Measurements from ENCODE around the gene UPK2. TPM values are rescaled to one million over a fixed set of nuclear protein-coding genes. Genes with fewer than 3 reads are reported as not detected.

The UPK2 gene
- total and polyA plus RNA-seq, 2 of the 13 experiments (the other 11 are each of a cell fraction or from before 2014, with no cell fraction given) = not detected

DNA sequence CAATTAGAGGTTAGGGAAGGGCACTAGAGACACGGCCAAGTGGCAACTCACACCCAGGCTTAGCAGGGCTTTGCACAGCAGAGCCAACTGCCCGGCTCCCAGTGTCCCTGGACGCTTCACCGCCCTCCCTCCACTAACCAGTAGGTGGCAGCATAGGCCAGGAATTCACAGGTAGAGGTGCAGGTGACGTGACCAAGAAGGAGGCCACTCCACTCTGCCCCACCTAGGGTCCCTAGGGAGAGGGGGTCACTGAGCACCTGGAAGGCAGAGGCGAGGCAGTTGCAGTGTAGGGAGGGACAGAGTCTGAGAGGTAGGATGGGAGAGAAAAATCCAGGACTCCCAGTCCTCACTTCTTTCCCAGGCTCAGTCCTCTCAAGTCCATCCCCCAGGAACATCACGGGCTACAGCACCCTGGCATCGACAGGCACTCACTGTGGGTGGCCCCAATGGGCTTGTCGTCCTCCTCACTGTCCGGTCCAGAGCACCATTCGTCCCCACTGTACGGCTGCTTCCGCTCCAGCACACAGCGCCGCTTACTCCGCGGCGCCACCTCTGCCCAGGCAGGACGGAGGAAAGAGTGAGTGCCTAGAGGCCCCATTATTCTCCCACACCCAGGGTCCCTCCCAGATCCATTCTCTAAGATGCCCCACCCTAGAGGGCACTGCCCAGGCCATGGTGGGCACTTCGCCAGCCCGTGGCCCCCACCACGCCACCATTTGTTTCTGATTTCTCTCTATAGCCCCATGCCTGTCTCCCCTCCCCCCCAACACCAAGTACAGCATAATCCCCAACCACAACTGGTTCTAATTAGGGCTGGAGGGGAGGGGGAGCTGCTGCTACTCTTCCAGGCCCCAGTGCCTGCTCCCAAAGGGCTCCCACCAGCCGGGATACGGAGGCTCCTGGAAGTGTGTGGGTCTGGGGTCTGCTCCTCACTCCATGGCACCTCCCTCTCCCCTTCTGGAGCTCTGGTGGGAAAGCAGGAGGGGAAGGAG lies 48.8 kb upstream of the UPK2 start (continued):
- TF ChIP-seq GABPB1 (CRISPR knock-in tag; IDR thresholded peaks at IDR 0.05) (0 out of 2 replicates have a peak, but pooled peaks have one; percentile 15), ZGPAT (CRISPR knock-in tag; IDR thresholded peaks at IDR 0.05) (peak; percentile 68), SMARCC2 (IDR thresholded peaks at IDR 0.05) (no peak), ZNF652 (CRISPR knock-in tag; IDR thresholded peaks at IDR 0.05; ENCODE audit: borderline replicate concordance, low read depth) (peak; percentile 87), IRX3 (CRISPR knock-in tag; IDR thresholded peaks at IDR 0.05; ENCODE audit: borderline replicate concordance, low read depth) (no peak), EEA1 (CRISPR knock-in tag; IDR thresholded peaks at IDR 0.05; ENCODE audit: borderline replicate concordance) (no peak), POLR2AphosphoS5 (IDR thresholded peaks at IDR 0.05; ENCODE audit: low read depth, low read length) (no peak), ZNF251 (CRISPR knock-in tag; IDR thresholded peaks at IDR 0.05) (no peak), YEATS2 (CRISPR knock-in tag; IDR thresholded peaks at IDR 0.05; ENCODE audit: borderline replicate concordance) (peak; percentile 65; the same call in 1 of the 2 replicates), REPIN1 (CRISPR knock-in tag; IDR thresholded peaks at IDR 0.05; ENCODE audit: borderline replicate concordance, low read depth) (no peak), ZSCAN25 (CRISPR knock-in tag; IDR thresholded peaks at IDR 0.05) (peak; percentile 77), ATF6 (CRISPR knock-in tag; conservative IDR thresholded peaks at IDR 0.05) (0 out of 2 replicates have a peak, but pooled peaks have one; percentile 81), CREB1 (IDR thresholded peaks at IDR 0.05) (0 out of 2 replicates have a peak, but pooled peaks have one; percentile 36), CREB1 (CRISPR knock-in tag; IDR thresholded peaks at IDR 0.05) (no peak), PRDM4 (CRISPR knock-in tag; IDR thresholded peaks at IDR 0.05; ENCODE audit: borderline replicate concordance) (0 out of 2 replicates have a peak, but pooled peaks have one; percentile 38), CENPX (CRISPR knock-in tag; IDR thresholded peaks at IDR 0.05) (no peak), ZNF75D (CRISPR knock-in tag; IDR thresholded peaks at IDR 0.05; ENCODE audit: borderline replicate concordance) (no peak)
- TF ChIP-seq, protein P1, sequence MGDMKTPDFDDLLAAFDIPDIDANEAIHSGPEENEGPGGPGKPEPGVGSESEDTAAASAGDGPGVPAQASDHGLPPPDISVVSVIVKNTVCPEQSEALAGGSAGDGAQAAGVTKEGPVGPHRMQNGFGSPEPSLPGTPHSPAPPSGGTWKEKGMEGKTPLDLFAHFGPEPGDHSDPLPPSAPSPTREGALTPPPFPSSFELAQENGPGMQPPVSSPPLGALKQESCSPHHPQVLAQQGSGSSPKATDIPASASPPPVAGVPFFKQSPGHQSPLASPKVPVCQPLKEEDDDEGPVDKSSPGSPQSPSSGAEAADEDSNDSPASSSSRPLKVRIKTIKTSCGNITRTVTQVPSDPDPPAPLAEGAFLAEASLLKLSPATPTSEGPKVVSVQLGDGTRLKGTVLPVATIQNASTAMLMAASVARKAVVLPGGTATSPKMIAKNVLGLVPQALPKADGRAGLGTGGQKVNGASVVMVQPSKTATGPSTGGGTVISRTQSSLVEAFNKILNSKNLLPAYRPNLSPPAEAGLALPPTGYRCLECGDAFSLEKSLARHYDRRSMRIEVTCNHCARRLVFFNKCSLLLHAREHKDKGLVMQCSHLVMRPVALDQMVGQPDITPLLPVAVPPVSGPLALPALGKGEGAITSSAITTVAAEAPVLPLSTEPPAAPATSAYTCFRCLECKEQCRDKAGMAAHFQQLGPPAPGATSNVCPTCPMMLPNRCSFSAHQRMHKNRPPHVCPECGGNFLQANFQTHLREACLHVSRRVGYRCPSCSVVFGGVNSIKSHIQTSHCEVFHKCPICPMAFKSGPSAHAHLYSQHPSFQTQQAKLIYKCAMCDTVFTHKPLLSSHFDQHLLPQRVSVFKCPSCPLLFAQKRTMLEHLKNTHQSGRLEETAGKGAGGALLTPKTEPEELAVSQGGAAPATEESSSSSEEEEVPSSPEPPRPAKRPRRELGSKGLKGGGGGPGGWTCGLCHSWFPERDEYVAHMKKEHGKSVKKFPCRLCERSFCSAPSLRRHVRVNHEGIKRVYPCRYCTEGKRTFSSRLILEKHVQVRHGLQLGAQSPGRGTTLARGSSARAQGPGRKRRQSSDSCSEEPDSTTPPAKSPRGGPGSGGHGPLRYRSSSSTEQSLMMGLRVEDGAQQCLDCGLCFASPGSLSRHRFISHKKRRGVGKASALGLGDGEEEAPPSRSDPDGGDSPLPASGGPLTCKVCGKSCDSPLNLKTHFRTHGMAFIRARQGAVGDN (CRISPR knock-in tag; IDR thresholded peaks at IDR 0.05) = peak; percentile 63

All from HepG2 (cell line).